Retinal pigment epithelial cell (primary cell): ENCODE data around the gene MGARP.
"Not testable (repeated sequence)": the region's sequence is repeated elsewhere in the genome, so short reads cannot be mapped to it uniquely, and the experiment has no call there.

Source experiments
- DNase-seq: peaks from one replicate; pipeline ENCODE4 v3.0.0-alpha.2; 2010; ENCODE audit warnings: low read depth
- H3K4me3 ChIP-seq: 2 replicates; pipeline ENCODE4 v1.5.1; 2011; ENCODE audit warnings: mild to moderate bottlenecking, low read length, control low read depth, moderate library complexity
- CTCF ChIP-seq: conservative IDR thresholded peaks from 2 replicates; pipeline ENCODE4 v1.5.1; 2011; ENCODE audit warnings: low read depth, low read length, control low read depth, inconsistent platforms

Gene MGARP

GRCh38 chr4:139315221-139315675 lies 35.2 kb upstream of the MGARP start:
- no peak for DNase-seq
- no peak overlapping the region for H3K4me3 ChIP-seq
- TF ChIP-seq CTCF = no peak

- DNase-seq = no peak
- no peak for TF ChIP-seq CTCF
- no peak overlapping the region for H3K4me3 ChIP-seq
These were observed 34.2 kb upstream of the MGARP start for GRCh38 chr4:139314047-139314800.

GRCh38 chr4:139313414-139313813 lies 33.4 kb upstream of the MGARP start:
- not testable (repeated sequence) for H3K4me3 ChIP-seq, DNase-seq

GRCh38 chr4:139312552-139313332 lies 32.7 kb upstream of the MGARP start:
- no peak for DNase-seq
- H3K4me3 ChIP-seq = no peak overlapping the region
- no peak for TF ChIP-seq CTCF

- TF ChIP-seq CTCF = no peak
- no peak overlapping the region for H3K4me3 ChIP-seq
- DNase-seq = no peak
These were observed 31.9 kb upstream of the MGARP start for GRCh38 chr4:139311909-139312308.

GRCh38 chr4:139304920-139305319 lies 24.9 kb upstream of the MGARP start:
- DNase-seq = no peak
- no peak overlapping the region for H3K4me3 ChIP-seq
- no peak for TF ChIP-seq CTCF

GRCh38 chr4:139301821-139302611 lies 22.0 kb upstream of the MGARP start, which contains the start of gene NDUFC1:
NDUFC1 (minus strand) TSS chr4:139302477; CDS start chr4:139295798, 6,679 bp downstream.
- H3K4me3 ChIP-seq = peak within 1 kb of the TSS; percentile 96
- DNase-seq = no peak
- peak; percentile 43 for TF ChIP-seq CTCF
